WTC11 (cell line): ENCODE results near the gene FNIP2. TPM values are rescaled to one million over a fixed set of nuclear protein-coding genes. Genes with fewer than 3 reads are reported as not detected.

Experiments used
- ATAC-seq: fragments of 200-7000 bp; cut with Tn5 transposase; 2 replicates; pipeline ENCODE4 v1.10.0; 2021; ENCODE audit warnings: mild to moderate bottlenecking, moderate library complexity
- CTCF ChIA-PET: fragments of 300-600 bp; sonication (Branson Sonifier 250); formaldehyde crosslinking; loops from one replicate; lab custom pipeline; 2021; ENCODE audit warnings: antibody characterized with exemption; lab: Charles Lee
- POLR2A ChIA-PET: fragments of 350-600 bp; sonication (Branson Sonifier 250); formaldehyde crosslinking; loops from one replicate; lab custom pipeline; 2021; ENCODE audit warnings: antibody characterized with exemption; lab: Charles Lee
- DNase-seq: peaks from one replicate; pipeline ENCODE4 v3.0.0; 2021; ENCODE audit warnings: low spot score
- H3K27ac Mint-ChIP-seq: 2 replicates; pipeline ENCODE4 v1.8.0; 2021; ENCODE audit warnings: mixed read lengths
- H3K27me3 Mint-ChIP-seq: 2 replicates; pipeline ENCODE4 v1.8.0; 2021; ENCODE audit warnings: low read depth, mild to moderate bottlenecking, moderate library complexity, mixed read lengths
- H3K36me3 Mint-ChIP-seq: 2 replicates; pipeline ENCODE4 v1.8.0; 2021; ENCODE audit warnings: mixed read lengths
- H3K4me1 Mint-ChIP-seq: 2 replicates; pipeline ENCODE4 v1.8.0; 2022; ENCODE audit warnings: mixed read lengths
- H3K4me3 Mint-ChIP-seq: 2 replicates; pipeline ENCODE4 v1.8.0; 2021; ENCODE audit warnings: mild to moderate bottlenecking, moderate library complexity, mixed read lengths
- H3K9me3 Mint-ChIP-seq: 2 replicates; pipeline ENCODE4 v1.8.0; 2021; ENCODE audit warnings: mixed read lengths
- AR ChIP-seq: fragments of 250-450 bp; sonication (Bioruptor Pico); IDR thresholded peaks from 2 replicates; pipeline ENCODE4 v1.9.0; 2021; ENCODE audit warnings: mild to moderate bottlenecking
- ATF2 ChIP-seq: sonication (generic); formaldehyde crosslinking; IDR thresholded peaks from 2 replicates; pipeline ENCODE4 v1.8.1; 2022; ENCODE audit warnings: low read depth, missing genetic modification reagents, borderline replicate concordance
- E2F1 ChIP-seq: sonication (generic); formaldehyde crosslinking; IDR thresholded peaks from 2 replicates; pipeline ENCODE4 v1.8.0; 2022; ENCODE audit warnings: mild to moderate bottlenecking, missing genetic modification reagents
- FOXP1 ChIP-seq: sonication (generic); formaldehyde crosslinking; IDR thresholded peaks from 2 replicates; pipeline ENCODE4 v1.8.0; 2022; ENCODE audit warnings: missing genetic modification reagents, mild to moderate bottlenecking, moderate library complexity, borderline replicate concordance
- GTF2I ChIP-seq: fragments of 250-450 bp; sonication (Bioruptor Pico); conservative IDR thresholded peaks from 2 replicates; pipeline ENCODE4 v1.4.0; 2021; ENCODE audit warnings: mild to moderate bottlenecking
- HMGA2 ChIP-seq: fragments of 250-450 bp; sonication (Bioruptor Pico); IDR thresholded peaks from 2 replicates; pipeline ENCODE4 v1.4.0; 2021; ENCODE audit warnings: mild to moderate bottlenecking, moderate library complexity
- IRF1 ChIP-seq: sonication (generic); formaldehyde crosslinking; IDR thresholded peaks from 2 replicates; pipeline ENCODE4 v1.8.0; 2023; ENCODE audit warnings: missing genetic modification reagents
- JUN ChIP-seq: sonication (generic); formaldehyde crosslinking; IDR thresholded peaks from 2 replicates; pipeline ENCODE4 v1.8.0; 2023; ENCODE audit warnings: mild to moderate bottlenecking, missing genetic modification reagents
- NFATC4 ChIP-seq: fragments of 250-450 bp; sonication (Bioruptor Pico); IDR thresholded peaks from 2 replicates; pipeline ENCODE4 v1.9.0; 2021; ENCODE audit warnings: mild to moderate bottlenecking
- NFE2L1 ChIP-seq: sonication (generic); formaldehyde crosslinking; IDR thresholded peaks from 2 replicates; pipeline ENCODE4 v1.8.1; 2023; ENCODE audit warnings: missing genetic modification reagents
- PRDM15 ChIP-seq: sonication (generic); formaldehyde crosslinking; IDR thresholded peaks from 2 replicates; pipeline ENCODE4 v1.8.0; 2022; ENCODE audit warnings: missing genetic modification reagents
- PREB ChIP-seq: sonication (generic); formaldehyde crosslinking; IDR thresholded peaks from 2 replicates; pipeline ENCODE4 v1.8.1; 2022; ENCODE audit warnings: mild to moderate bottlenecking, missing genetic modification reagents, moderate library complexity, borderline replicate concordance
- SMAD4 ChIP-seq: sonication (generic); formaldehyde crosslinking; IDR thresholded peaks from 2 replicates; pipeline ENCODE4 v1.8.0; 2022; ENCODE audit warnings: mild to moderate bottlenecking, missing genetic modification reagents
- STAT6 ChIP-seq: sonication (generic); formaldehyde crosslinking; conservative IDR thresholded peaks from 2 replicates; pipeline ENCODE4 v1.8.1; 2023; ENCODE audit warnings: mild to moderate bottlenecking, low read depth, missing genetic modification reagents, moderate library complexity
- TEAD4 ChIP-seq: sonication (generic); formaldehyde crosslinking; IDR thresholded peaks from 2 replicates; pipeline ENCODE4 v1.8.0; 2022; ENCODE audit warnings: mild to moderate bottlenecking, missing genetic modification reagents
- TP53 ChIP-seq: sonication (generic); formaldehyde crosslinking; IDR thresholded peaks from 2 replicates; pipeline ENCODE4 v1.8.1; 2023; ENCODE audit warnings: mild to moderate bottlenecking, missing genetic modification reagents
- USF1 ChIP-seq: sonication (generic); formaldehyde crosslinking; IDR thresholded peaks from 2 replicates; pipeline ENCODE4 v1.8.0; 2022; ENCODE audit warnings: mild to moderate bottlenecking, missing genetic modification reagents
- ZNF121 ChIP-seq: sonication (generic); formaldehyde crosslinking; IDR thresholded peaks from 2 replicates; pipeline ENCODE4 v1.8.0; 2023; ENCODE audit warnings: missing genetic modification reagents
- total RNA-seq: library from RNA; stranded (reverse); gene quantifications from 3 replicates; pipeline ENCODE4 v1.2.3, GENCODE V29; 2021

The FNIP2 gene
- total RNA-seq, 1 experiment from 2014 or later: 8.6 TPM

GRCh38 chr4:158783785-158784184 lies 15.0 kb downstream of the FNIP2 start:
- DNase-seq: no peak
- no peak for TF ChIP-seq NFE2L1
- no peak for TF ChIP-seq USF1 (CRISPR knock-in tag)
- TF ChIP-seq PREB (CRISPR knock-in tag): no peak
- no peak for TF ChIP-seq FOXP1 (CRISPR knock-in tag)
- no peak for TF ChIP-seq NFATC4 (CRISPR knock-in tag)
- TF ChIP-seq ATF2 (CRISPR knock-in tag): no peak
- TF ChIP-seq PRDM15: no peak
- TF ChIP-seq IRF1 (CRISPR knock-in tag): no peak
- no peak for TF ChIP-seq GTF2I
- TF ChIP-seq, all 79 proteins: peak for 0
- Mint-ChIP-seq H3K4me3 (no peak overlapping the region), H3K27ac (peak overlapping the region; percentile 31; the same call in 1 of the 2 replicates), H3K27me3 (no peaks in the 10 kb centered on the region), H3K9me3 (no peaks in the 10 kb centered on the region), H3K36me3 (no peaks in the 10 kb centered on the region), H3K4me1 (peaks cover 36% of the 10 kb centered on the region)
- CTCF ChIA-PET: no interaction called here
- POLR2A ChIA-PET: interaction anchor here (0.5 kb wide), 1 partner anchor 48 kb away, joined by 3 read pairs; no protein-coding TSS in a partner anchor
- ATAC-seq: no peak

- CTCF ChIA-PET: no interaction called here
- no peak for ATAC-seq
- H3K9me3 Mint-ChIP-seq: no peaks in the 10 kb centered on the region
- no peak for DNase-seq
- no peak for TF ChIP-seq TP53
- TF ChIP-seq E2F1 (CRISPR knock-in tag): no peak
- H3K4me1 Mint-ChIP-seq: peaks cover 38% of the 10 kb centered on the region
- no peaks in the 10 kb centered on the region for H3K36me3 Mint-ChIP-seq
- H3K4me3 Mint-ChIP-seq: no peak overlapping the region
- H3K27me3 Mint-ChIP-seq: no peaks in the 10 kb centered on the region
- POLR2A ChIA-PET: no interaction called here
- H3K27ac Mint-ChIP-seq: no peak overlapping the region
Observed at GRCh38 chr4:158785718-158786117, 16.9 kb downstream of the FNIP2 start.

GRCh38 chr4:158786121-158786601 lies 17.3 kb downstream of the FNIP2 start:
- ChIA-PET CTCF (no interaction called here), POLR2A (no interaction called here)
- DNase-seq (no peak), ATAC-seq (no peak)
- H3K27ac Mint-ChIP-seq: no peak overlapping the region
- H3K4me1 Mint-ChIP-seq: peaks cover 41% of the 10 kb centered on the region
- no peaks in the 10 kb centered on the region for H3K36me3 Mint-ChIP-seq
- H3K4me3 Mint-ChIP-seq: no peak overlapping the region
- no peaks in the 10 kb centered on the region for H3K9me3 Mint-ChIP-seq
- no peaks in the 10 kb centered on the region for H3K27me3 Mint-ChIP-seq
- TF ChIP-seq JUN (CRISPR knock-in tag): no peak
- TF ChIP-seq STAT6 (CRISPR knock-in tag): no peak
- TF ChIP-seq AR: no peak
- no peak for TF ChIP-seq ZNF121 (CRISPR knock-in tag)
- no peak for TF ChIP-seq HMGA2 (CRISPR knock-in tag)
- TF ChIP-seq TEAD4 (CRISPR knock-in tag): no peak
- no peak for TF ChIP-seq SMAD4 (CRISPR knock-in tag)
